ENCODE data around the gene ARSI. TPM values are rescaled to one million over a fixed set of nuclear protein-coding genes. Genes with fewer than 3 reads are reported as not detected.

Gene ARSI
- total RNA-seq = 10 to 100 TPM in 1 of 4 donors, 1 to 10 TPM in 3; 7.3 to 17.0 (median 8.1) TPM

- peak within 1 kb of the TSS in 3 of 4 donors; percentile 48 to 76 (median 57) for H3K27ac ChIP-seq
- peaks cover 0 to 9% (median 0%) of the 10 kb centered on the region in 3 donors for H3K36me3 ChIP-seq
- H3K27me3 ChIP-seq = peaks cover 0 to 9% of the 10 kb centered on the region in 2 donors
- 6 to 8% methylated on average over 47 to 55 of the region's 63 CpGs for WGBS, 2 donors
- DNase-seq (ENCODE audit: low spot score in 2 of 2) = no peak
- H3K4me1 ChIP-seq = peaks cover 0 to 66% (median 16%) of the 10 kb centered on the region in 4 donors
- peak within 1 kb of the TSS; percentile 7 to 44 (median 18) for H3K4me3 ChIP-seq
- TF ChIP-seq CTCF (IDR thresholded peaks at IDR 0.05) (peak in 1 of 5 experiments; percentile 36), EP300 (IDR thresholded peaks at IDR 0.05) (no peak), POLR2A (IDR thresholded peaks at IDR 0.05) (no peak)
- no peaks in the 10 kb centered on the region for H3K9me3 ChIP-seq
Observed at GRCh38 chr5:150302301-150303069, at the start of gene ARSI. TSS of gene ARSI (minus strand) at chr5:150302905. CDS start at chr5:150302373, 532 bp downstream.

GRCh38 chr5:150350524-150351344 lies 48.0 kb upstream of the ARSI start:
- 45 to 48% methylated on average over 7 of the region's 7 CpGs for WGBS, 2 donors
- peaks cover 0 to 10% (median 5%) of the 10 kb centered on the region in 4 donors for H3K4me1 ChIP-seq
- TF ChIP-seq CTCF (IDR thresholded peaks at IDR 0.05) = peak; percentile 52 to 85 (median 55)
- no peak for TF ChIP-seq POLR2A (IDR thresholded peaks at IDR 0.05)
- TF ChIP-seq EP300 (IDR thresholded peaks at IDR 0.05) = peak in 1 of 2 donors; percentile 22
- peak; percentile 52 to 83 for DNase-seq (ENCODE audit: low spot score in 2 of 2)
- H3K4me3 ChIP-seq = no peak overlapping the region
- H3K27me3 ChIP-seq = no peaks in the 10 kb centered on the region
- H3K36me3 ChIP-seq = no peaks in the 10 kb centered on the region
- H3K9me3 ChIP-seq = no peaks in the 10 kb centered on the region
- no peak overlapping the region for H3K27ac ChIP-seq

- no peak for DNase-seq (ENCODE audit: low spot score in 2 of 2)
- H3K36me3 ChIP-seq = no peaks in the 10 kb centered on the region
- H3K4me3 ChIP-seq = no peak overlapping the region
- WGBS, 2 donors = 82 to 86% methylated on average over 6 of the region's 6 CpGs
- no peak overlapping the region for H3K27ac ChIP-seq
- no peaks in the 10 kb centered on the region for H3K27me3 ChIP-seq
- peaks cover 0 to 10% (median 5%) of the 10 kb centered on the region in 4 donors for H3K4me1 ChIP-seq
- no peaks in the 10 kb centered on the region for H3K9me3 ChIP-seq
- TF ChIP-seq EP300 (IDR thresholded peaks at IDR 0.05) (no peak), CTCF (IDR thresholded peaks at IDR 0.05) (no peak), POLR2A (IDR thresholded peaks at IDR 0.05) (no peak)
Observed at GRCh38 chr5:150349681-150350275, 47.1 kb upstream of the ARSI start.

- TF ChIP-seq EP300 (IDR thresholded peaks at IDR 0.05) = no peak
- TF ChIP-seq CTCF (IDR thresholded peaks at IDR 0.05) = no peak
- no peak for TF ChIP-seq POLR2A (IDR thresholded peaks at IDR 0.05)
- no peaks in the 10 kb centered on the region for H3K36me3 ChIP-seq
- H3K9me3 ChIP-seq = no peaks in the 10 kb centered on the region
- no peak for DNase-seq (ENCODE audit: low spot score in 2 of 2)
- 76 to 80% methylated on average over 9 of the region's 9 CpGs for WGBS, 2 donors
- no peaks in the 10 kb centered on the region for H3K27me3 ChIP-seq
- no peak overlapping the region for H3K4me3 ChIP-seq
- no peak overlapping the region for H3K27ac ChIP-seq
- peaks cover 0 to 10% (median 5%) of the 10 kb centered on the region in 4 donors for H3K4me1 ChIP-seq
Observed at GRCh38 chr5:150347451-150347850, 44.7 kb upstream of the ARSI start.

All from tibial nerve (tissue), 4 donors.